HepG2 (cell line): ENCODE data around the gene ZNF442. TPM values are rescaled to one million over a fixed set of nuclear protein-coding genes. Genes with fewer than 3 reads are reported as not detected.

Experiments
- AHDC1 ChIP-seq: sonication (generic); formaldehyde crosslinking; IDR thresholded peaks from 2 replicates; pipeline ENCODE4 v1.5.1; 2020; ENCODE audit warnings: mild to moderate bottlenecking, missing genetic modification reagents, borderline replicate concordance
- GZF1 ChIP-seq: sonication (generic); formaldehyde crosslinking; IDR thresholded peaks from 2 replicates; pipeline ENCODE4 v1.5.1; 2020; ENCODE audit warnings: mild to moderate bottlenecking, missing genetic modification reagents
- KLF15 ChIP-seq: sonication (generic); formaldehyde crosslinking; IDR thresholded peaks from 2 replicates; pipeline ENCODE4 v1.8.1; 2023; ENCODE audit warnings: borderline replicate concordance, mild to moderate bottlenecking, inconsistent platforms, missing genetic modification reagents, mixed read lengths
- MED13 ChIP-seq: sonication (generic); formaldehyde crosslinking; IDR thresholded peaks from 2 replicates; pipeline ENCODE4 v1.5.0; 2020; ENCODE audit warnings: missing genetic modification reagents
- NCOR1 ChIP-seq: fragments of 200-600 bp; sonication (generic); IDR thresholded peaks from 2 replicates; pipeline ENCODE4 v1.7.0; 2017; ENCODE audit warnings: antibody characterized with exemption, low read length, borderline replicate concordance
- NKX3-1 ChIP-seq: sonication (generic); formaldehyde crosslinking; IDR thresholded peaks from 2 replicates; pipeline ENCODE4 v1.5.0; 2020; ENCODE audit warnings: missing genetic modification reagents
- POGK ChIP-seq: sonication (generic); formaldehyde crosslinking; conservative IDR thresholded peaks from 2 replicates; pipeline ENCODE4 v1.8.0; 2022; ENCODE audit warnings: mild to moderate bottlenecking, moderate library complexity, missing genetic modification reagents
- TBX2 ChIP-seq: sonication (generic); formaldehyde crosslinking; IDR thresholded peaks from 2 replicates; pipeline ENCODE4 v1.5.0; 2020; ENCODE audit warnings: missing genetic modification reagents, mild to moderate bottlenecking, borderline replicate concordance
- ZBTB43 ChIP-seq: sonication (generic); formaldehyde crosslinking; conservative IDR thresholded peaks from 2 replicates; pipeline ENCODE4 v1.4.0; 2020; ENCODE audit warnings: missing genetic modification reagents
- ZBTB44 ChIP-seq: sonication (generic); formaldehyde crosslinking; IDR thresholded peaks from 2 replicates; pipeline ENCODE4 v1.4.0; 2020; ENCODE audit warnings: missing genetic modification reagents
- ZFX ChIP-seq: sonication (generic); formaldehyde crosslinking; IDR thresholded peaks from 2 replicates; pipeline ENCODE4 v1.4.0; 2020; ENCODE audit warnings: mild to moderate bottlenecking, low read depth, missing genetic modification reagents, moderate library complexity
- ZNF574 ChIP-seq: sonication (generic); formaldehyde crosslinking; IDR thresholded peaks from 2 replicates; pipeline ENCODE4 v1.4.0; 2020; ENCODE audit warnings: missing genetic modification reagents
- ZNF598 ChIP-seq: sonication (generic); formaldehyde crosslinking; IDR thresholded peaks from 2 replicates; pipeline ENCODE4 v1.5.1; 2020; ENCODE audit warnings: mild to moderate bottlenecking, missing genetic modification reagents, borderline replicate concordance
- polyA plus RNA-seq, 8 experiments: library from polyadenylated mRNA; depleted of rRNA in 3 of 8; stranded (reverse) in 7 of 8; unstranded in 1 of 8; fragments of >200 nt; fragmentation: Illumina TruSeq in 4 of 8; extraction: Trizol in 4 of 8; gene quantifications; 2 replicates each; pipeline versions ENCODE4 v1.2.1 to v1.2.3, GENCODE V29; 2011 to 2016; ENCODE audit warnings: low read depth in 4 of 8, missing spikeins in 1 of 8, mixed read lengths in 1 of 8; ENCODE audit not compliant: insufficient read depth in 1 of 8
- total RNA-seq, 5 experiments: library from RNA; depleted of rRNA; stranded (reverse); fragments of >200 nt; fragmentation: Illumina TruSeq; extraction: Trizol; gene quantifications; 2 replicates each; pipeline ENCODE4 v1.2.3, GENCODE V29; 2016; ENCODE audit warnings: low read depth in 1 of 5

ZNF442 gene
- total and polyA plus RNA-seq, 2 of the 13 experiments (the other 11 are each of a cell fraction or from before 2014, with no cell fraction given): 1.0 to 6.0 TPM

- TF ChIP-seq ZBTB43: 0 out of 2 replicates have a peak, but pooled peaks have one; percentile 59
- no peak; the same call in 1 of the 2 replicates for TF ChIP-seq AHDC1 (CRISPR knock-in tag)
- peak; percentile 65; the same call in 1 of the 2 replicates for TF ChIP-seq NKX3-1 (CRISPR knock-in tag)
- no peak for TF ChIP-seq ZBTB44
- peak; percentile 89 for TF ChIP-seq ZNF574
- TF ChIP-seq NCOR1: peak; percentile 71; the same call in 1 of the 2 replicates
- TF ChIP-seq TBX2 (CRISPR knock-in tag): peak; percentile 58; the same call in 1 of the 2 replicates
- TF ChIP-seq MED13: peak; percentile 59; the same call in 1 of the 2 replicates
- TF ChIP-seq ZNF598 (CRISPR knock-in tag): 0 out of 2 replicates have a peak, but pooled peaks have one; percentile 40
- TF ChIP-seq GZF1 (CRISPR knock-in tag): 0 out of 2 replicates have a peak, but pooled peaks have one; percentile 76
- no peak for TF ChIP-seq KLF15 (CRISPR knock-in tag)
- TF ChIP-seq ZFX (CRISPR knock-in tag): peak; percentile 93
- peak; percentile 36; the same call in 1 of the 2 replicates for TF ChIP-seq POGK (CRISPR knock-in tag)
These were observed at the start of gene ZNF442 (continued) for GRCh38 chr19:12365236-12366162.
